HG03521 (cell line): ENCODE measurements around the gene TTLL7.
"Not testable (repeated sequence)": the region's sequence is repeated elsewhere in the genome, so short reads cannot be mapped to it uniquely, and the experiment has no call there.

Source experiments
- ATAC-seq: cut with Tn5 transposase; IDR thresholded peaks from one replicate; pipeline ENCODE4 v1.9.1; 2021; ENCODE audit warnings: mild to moderate bottlenecking, moderate library complexity; ENCODE audit not compliant: unreplicated experiment

The TTLL7 gene

GRCh38 chr1:83932693-83933092 lies 66.2 kb downstream of the TTLL7 start:
- ATAC-seq = no peak

GRCh38 chr1:83932281-83932680 lies 66.7 kb downstream of the TTLL7 start:
- ATAC-seq = no peak

GRCh38 chr1:83931658-83932253 lies 67.2 kb downstream of the TTLL7 start:
- peak; percentile 69 for ATAC-seq

- no peak for ATAC-seq
Observed at GRCh38 chr1:83929184-83929583, 69.7 kb downstream of the TTLL7 start.

- no peak for ATAC-seq
Observed at GRCh38 chr1:83928396-83928795, 70.5 kb downstream of the TTLL7 start.

GRCh38 chr1:83927701-83928100 lies 71.2 kb downstream of the TTLL7 start:
- ATAC-seq = no peak

- ATAC-seq = no peak
Observed at GRCh38 chr1:83927061-83927460, 71.9 kb downstream of the TTLL7 start.

GRCh38 chr1:83923553-83923952 lies 75.4 kb downstream of the TTLL7 start:
- no peak for ATAC-seq

GRCh38 chr1:83922431-83922830 lies 76.5 kb downstream of the TTLL7 start:
- no peak for ATAC-seq

- no peak for ATAC-seq
Observed at GRCh38 chr1:83920320-83920719, 78.6 kb downstream of the TTLL7 start.

GRCh38 chr1:83919872-83920271 lies 79.1 kb downstream of the TTLL7 start:
- no peak for ATAC-seq

GRCh38 chr1:83918688-83919285 lies 80.1 kb downstream of the TTLL7 start:
- ATAC-seq = no peak

GRCh38 chr1:83917959-83918358 lies 81.0 kb downstream of the TTLL7 start:
- ATAC-seq = no peak

- ATAC-seq = not testable (repeated sequence)
Observed at GRCh38 chr1:83916094-83916493, 82.8 kb downstream of the TTLL7 start.

GRCh38 chr1:83912876-83913275 lies 86.1 kb downstream of the TTLL7 start:
- ATAC-seq = no peak

- no peak for ATAC-seq
Observed at GRCh38 chr1:83910461-83910860, 88.5 kb downstream of the TTLL7 start.

- no peak for ATAC-seq
Observed at GRCh38 chr1:83909687-83910086, 89.2 kb downstream of the TTLL7 start.

- ATAC-seq = peak; percentile 48
Observed at GRCh38 chr1:83905315-83905907, 93.5 kb downstream of the TTLL7 start.

- no peak for ATAC-seq
Observed at GRCh38 chr1:83901547-83902155, 97.3 kb downstream of the TTLL7 start.

- no peak for ATAC-seq
Observed at GRCh38 chr1:83900524-83900923, 98.4 kb downstream of the TTLL7 start.

- no peak for ATAC-seq
Observed at GRCh38 chr1:83897516-83897915, 101.4 kb downstream of the TTLL7 start.

- ATAC-seq = no peak
Observed at GRCh38 chr1:83896299-83896698, 102.6 kb downstream of the TTLL7 start.
